Measurements from ENCODE around the gene IL22RA2.

- TF ChIP-seq CTCF (IDR thresholded peaks at IDR 0.05), result no peak
- no peak for TF ChIP-seq POLR2A (IDR thresholded peaks at IDR 0.05)
- TF ChIP-seq POLR2AphosphoS5 (IDR thresholded peaks at IDR 0.05; ENCODE audit: insufficient read depth in 1 of 2, low read depth in 1 of 2), result no peak
These were observed 44.5 kb upstream of the IL22RA2 start for GRCh38 chr6:137217801-137218472.
